Activated naive CD8-positive, alpha-beta T cell treated with anti-CD3 and anti-CD28 coated beads, Interleukin-2, amount 50 U/mL, for 24 hours (primary cell): ENCODE results near the gene MMP24.
"Not testable (repeated sequence)": the region's sequence is repeated elsewhere in the genome, so short reads cannot be mapped to it uniquely, and the experiment has no call there.

Source experiments
- ATAC-seq: fragments of 150-1000 bp; cut with Tn5 transposase; one replicate; pipeline ENCODE4 v1.10.0; 2021
- DNase-seq: peaks from one replicate; pipeline ENCODE4 v3.0.0; 2021
- H3K27ac Mint-ChIP-seq: one replicate; pipeline ENCODE4 v1.8.0; 2021; ENCODE audit warnings: mild to moderate bottlenecking, mixed read lengths
- H3K27me3 Mint-ChIP-seq: one replicate; pipeline ENCODE4 v1.8.0; 2021; ENCODE audit warnings: mixed read lengths
- H3K36me3 Mint-ChIP-seq: one replicate; pipeline ENCODE4 v1.8.0; 2021; ENCODE audit warnings: low read depth, mixed read lengths
- H3K4me1 Mint-ChIP-seq: one replicate; pipeline ENCODE4 v1.8.0; 2021; ENCODE audit warnings: mixed read lengths
- H3K4me3 Mint-ChIP-seq: one replicate; pipeline ENCODE4 v1.8.0; 2021; ENCODE audit warnings: mild to moderate bottlenecking, moderate library complexity, mixed read lengths
- H3K9me3 Mint-ChIP-seq: one replicate; pipeline ENCODE4 v1.8.0; 2021; ENCODE audit warnings: mixed read lengths

Gene MMP24

DNA sequence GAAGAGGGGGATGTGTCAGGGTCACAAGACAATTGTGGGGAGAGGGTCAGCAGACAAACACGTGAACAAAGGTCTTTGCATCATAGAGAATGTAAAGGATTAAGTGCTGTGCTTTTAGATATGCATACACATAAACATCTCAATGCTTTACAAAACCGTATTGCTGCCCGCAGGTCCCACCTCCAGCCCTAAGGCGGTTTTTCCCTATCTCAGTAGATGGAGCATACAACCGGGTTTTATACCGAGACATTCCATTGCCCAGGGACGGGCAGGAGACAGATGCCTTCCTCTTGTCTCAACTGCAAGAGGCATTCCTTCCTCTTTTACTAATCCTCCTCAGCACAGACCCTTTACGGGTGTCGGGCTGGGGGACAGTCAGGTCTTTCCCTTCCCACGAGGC lies 35.8 kb downstream of the MMP24 start:
- not testable (repeated sequence) for H3K36me3 Mint-ChIP-seq, H3K9me3 Mint-ChIP-seq, H3K27me3 Mint-ChIP-seq, DNase-seq, H3K4me1 Mint-ChIP-seq, ATAC-seq, H3K27ac Mint-ChIP-seq, H3K4me3 Mint-ChIP-seq

DNA sequence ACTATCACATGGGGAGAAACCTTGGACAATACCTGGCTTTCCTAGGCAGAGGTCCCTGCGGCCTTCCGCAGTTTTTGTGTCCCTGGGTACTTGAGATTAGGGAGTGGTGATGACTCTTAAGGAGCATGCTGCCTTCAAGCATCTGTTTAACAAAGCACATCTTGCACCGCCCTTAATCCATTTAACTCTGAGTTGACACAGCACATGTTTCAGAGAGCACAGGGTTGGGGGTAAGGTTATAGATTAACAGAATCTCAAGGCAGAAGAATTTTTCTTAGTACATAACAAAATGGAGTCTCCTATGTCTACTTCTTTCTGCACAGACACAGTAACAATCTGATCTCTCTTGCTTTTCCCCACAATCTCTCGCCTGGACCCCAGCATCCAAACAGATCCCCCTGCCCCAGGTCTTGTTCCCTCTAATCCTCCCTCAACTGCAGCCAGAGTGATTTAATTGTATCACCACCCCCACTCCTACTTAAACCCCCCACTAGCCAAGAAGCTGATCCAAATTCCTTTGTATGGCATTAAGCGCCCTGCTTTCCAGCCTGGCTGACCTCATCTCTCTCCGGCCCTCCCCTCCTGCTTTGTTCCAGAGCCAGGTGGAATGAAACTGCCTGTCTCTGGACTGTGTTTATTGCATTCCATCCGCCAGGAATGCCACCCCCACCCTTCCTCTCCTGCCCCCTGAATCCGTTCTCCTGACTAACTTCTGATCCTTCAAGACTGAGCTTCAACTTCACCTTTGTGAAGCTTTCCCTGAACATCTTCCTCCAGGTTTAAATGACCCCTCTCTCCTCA lies 36.4 kb downstream of the MMP24 start:
- H3K4me1 Mint-ChIP-seq, H3K27me3 Mint-ChIP-seq, H3K27ac Mint-ChIP-seq, H3K9me3 Mint-ChIP-seq, H3K36me3 Mint-ChIP-seq, H3K4me3 Mint-ChIP-seq, ATAC-seq, DNase-seq: not testable (repeated sequence)

DNA sequence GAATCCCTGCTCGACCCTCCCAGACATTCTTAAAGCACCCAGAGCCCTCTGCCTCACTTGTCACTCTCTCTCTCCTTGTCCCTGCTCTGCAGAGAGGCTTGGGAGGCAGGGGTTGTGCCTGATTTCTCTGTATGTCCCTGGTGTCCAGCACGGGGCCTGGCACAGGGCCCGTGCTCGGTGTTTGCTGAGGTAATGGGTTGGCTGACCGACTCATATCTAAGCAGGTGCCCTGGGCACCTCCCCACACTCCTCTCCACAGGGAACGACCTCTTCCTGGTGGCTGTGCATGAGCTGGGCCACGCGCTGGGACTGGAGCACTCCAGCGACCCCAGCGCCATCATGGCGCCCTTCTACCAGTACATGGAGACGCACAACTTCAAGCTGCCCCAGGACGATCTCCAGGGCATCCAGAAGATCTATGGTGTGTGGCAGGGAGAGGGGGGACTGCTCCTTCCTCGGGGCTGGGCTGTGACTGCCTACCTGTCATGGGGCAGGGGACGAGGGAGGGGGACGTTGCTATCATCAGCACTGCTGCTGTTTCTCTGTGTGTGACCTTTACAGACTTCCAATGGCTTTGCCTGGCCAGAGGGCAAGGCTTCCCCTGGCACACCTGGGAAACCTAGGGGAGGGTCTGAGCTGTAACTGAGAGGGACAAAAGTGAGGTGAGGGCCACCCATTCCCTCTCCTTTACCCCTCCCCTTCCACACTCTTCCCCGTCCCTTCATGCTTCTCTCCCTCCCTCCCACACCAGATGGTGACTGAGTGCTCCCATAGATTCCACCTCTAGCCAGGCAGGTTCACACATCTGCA lies 37.2 kb downstream of the MMP24 start:
- no peaks in the 10 kb centered on the region for H3K4me1 Mint-ChIP-seq
- no peaks in the 10 kb centered on the region for H3K9me3 Mint-ChIP-seq
- H3K4me3 Mint-ChIP-seq, result no peak overlapping the region
- H3K36me3 Mint-ChIP-seq, result no peaks in the 10 kb centered on the region
- H3K27ac Mint-ChIP-seq, result no peak overlapping the region
- ATAC-seq (no peak), DNase-seq (no peak)
- H3K27me3 Mint-ChIP-seq, result no peaks in the 10 kb centered on the region

DNA sequence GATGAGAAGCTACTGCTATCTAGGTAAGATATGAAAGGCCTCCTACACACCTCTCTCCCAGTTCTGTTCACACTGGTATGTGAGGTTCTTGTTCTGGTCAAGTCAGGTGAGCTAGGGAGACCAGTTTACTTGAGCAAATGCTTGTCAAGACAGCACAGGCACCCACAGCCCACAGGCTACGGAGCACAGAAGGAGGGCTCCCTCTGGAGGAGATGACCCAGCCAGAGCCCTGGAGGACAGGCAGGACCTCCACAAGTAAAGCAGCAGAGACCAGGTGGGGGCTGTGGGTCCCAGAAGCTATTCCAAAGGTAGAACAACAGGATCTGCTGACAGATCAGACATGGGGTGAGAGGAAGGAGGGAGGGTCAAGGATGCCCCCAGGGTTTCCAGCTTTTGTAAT lies 38.3 kb downstream of the MMP24 start:
- Mint-ChIP-seq H3K4me3 (no peak overlapping the region), H3K4me1 (no peaks in the 10 kb centered on the region), H3K27me3 (no peaks in the 10 kb centered on the region), H3K36me3 (peaks cover 2% of the 10 kb centered on the region), H3K9me3 (no peaks in the 10 kb centered on the region), H3K27ac (no peak overlapping the region)
- ATAC-seq (no peak), DNase-seq (no peak)

DNA sequence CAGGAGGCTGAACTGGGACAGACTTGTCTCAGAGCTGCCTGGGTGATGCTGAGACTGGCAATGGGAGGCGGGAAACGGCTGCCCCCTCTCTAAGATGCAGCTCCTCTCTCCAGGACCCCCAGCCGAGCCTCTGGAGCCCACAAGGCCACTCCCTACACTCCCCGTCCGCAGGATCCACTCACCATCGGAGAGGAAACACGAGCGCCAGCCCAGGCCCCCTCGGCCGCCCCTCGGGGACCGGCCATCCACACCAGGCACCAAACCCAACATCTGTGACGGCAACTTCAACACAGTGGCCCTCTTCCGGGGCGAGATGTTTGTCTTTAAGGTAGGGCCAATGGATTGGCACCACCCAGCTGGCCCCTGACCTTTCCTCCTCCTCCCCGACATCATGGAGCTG lies 40.6 kb downstream of the MMP24 start:
- Mint-ChIP-seq H3K27me3 (no peaks in the 10 kb centered on the region), H3K9me3 (no peaks in the 10 kb centered on the region), H3K4me1 (no peaks in the 10 kb centered on the region), H3K36me3 (peaks cover 2% of the 10 kb centered on the region), H3K4me3 (no peak overlapping the region), H3K27ac (no peak overlapping the region)
- no peak for DNase-seq
- ATAC-seq, result no peak

DNA sequence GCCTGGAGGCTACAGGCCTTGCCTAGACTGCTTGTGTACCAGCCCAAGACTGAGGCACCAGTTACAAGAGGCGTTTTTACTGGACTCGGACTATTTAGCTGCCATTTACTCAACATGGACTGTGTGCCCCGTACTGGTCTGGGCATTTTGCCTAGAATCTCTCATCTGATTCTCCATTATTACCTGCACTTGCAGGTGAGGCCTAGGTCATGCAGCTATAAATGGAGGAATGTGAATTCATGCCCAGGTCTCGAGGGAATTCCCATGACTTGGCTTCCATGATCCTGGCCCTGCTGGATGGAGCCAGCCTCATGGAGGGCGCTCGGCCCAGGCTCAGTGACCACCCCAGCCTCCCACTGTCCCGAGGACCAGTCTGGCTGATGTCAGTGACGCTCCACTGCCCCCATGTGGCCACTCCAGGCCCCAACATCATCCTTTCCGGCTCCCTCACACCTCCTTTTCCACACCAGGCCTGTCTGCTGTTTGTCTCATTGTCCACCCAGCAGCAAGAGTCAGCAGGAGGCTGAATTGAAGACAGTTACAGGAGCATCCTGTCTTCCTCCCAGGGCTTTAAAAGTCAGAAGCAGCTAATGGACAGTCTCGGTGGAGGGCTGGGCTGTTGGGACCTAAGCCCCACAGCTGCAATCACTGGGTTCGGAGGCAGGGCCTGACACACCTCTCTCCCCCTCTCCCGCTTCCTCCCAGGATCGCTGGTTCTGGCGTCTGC lies 42.7 kb downstream of the MMP24 start:
- Mint-ChIP-seq H3K4me1 (no peaks in the 10 kb centered on the region), H3K4me3 (no peak overlapping the region), H3K9me3 (no peaks in the 10 kb centered on the region), H3K27ac (no peak overlapping the region), H3K27me3 (no peaks in the 10 kb centered on the region), H3K36me3 (peaks cover 2% of the 10 kb centered on the region)
- DNase-seq (peak; percentile 66), ATAC-seq (peak; percentile 55)

DNA sequence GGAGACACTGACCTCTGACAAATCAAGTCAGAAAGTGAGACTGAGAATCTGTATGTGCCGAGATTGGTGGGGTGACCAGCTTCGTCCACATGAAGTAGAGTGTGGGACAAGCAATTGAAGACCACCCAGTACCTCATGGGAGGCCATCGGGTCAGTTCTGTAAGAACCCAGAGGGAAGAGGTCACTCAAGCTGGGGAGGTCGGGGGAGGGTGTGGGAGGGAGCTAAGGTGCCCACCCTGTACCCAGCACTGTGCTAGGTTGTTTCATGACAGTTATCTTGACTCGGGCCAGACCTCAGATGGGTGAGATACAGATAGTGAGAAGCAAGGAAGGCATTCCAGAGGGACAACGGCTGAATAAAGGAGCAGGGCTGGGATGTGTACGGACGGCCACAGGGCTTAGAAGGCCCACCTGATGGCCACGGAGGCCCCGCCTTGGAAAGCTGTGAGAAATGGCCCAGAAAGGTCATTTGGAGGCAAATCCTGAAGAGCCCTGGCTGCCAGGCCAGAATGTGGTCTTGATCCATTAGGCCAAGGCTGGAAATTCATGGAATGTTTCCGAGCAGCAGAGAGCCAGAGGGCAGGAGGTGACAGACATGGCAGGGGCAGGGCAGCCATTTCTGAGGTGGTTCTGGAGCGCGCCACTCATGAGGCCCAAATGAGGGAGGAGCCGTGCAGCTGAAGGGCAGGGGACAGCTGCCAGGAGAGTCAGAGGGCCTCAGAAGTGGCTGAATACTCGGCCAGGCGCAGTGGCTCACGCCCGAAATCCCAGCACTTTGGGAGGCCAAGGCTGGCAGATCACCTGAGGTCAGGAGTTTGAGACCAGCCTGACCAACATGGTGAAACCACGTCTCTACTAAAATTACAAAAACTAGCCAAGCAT lies 43.8 kb downstream of the MMP24 start:
- no peak for ATAC-seq
- peaks cover 2% of the 10 kb centered on the region for H3K36me3 Mint-ChIP-seq
- no peaks in the 10 kb centered on the region for H3K9me3 Mint-ChIP-seq
- H3K27ac Mint-ChIP-seq, result no peak overlapping the region
- DNase-seq, result no peak
- no peak overlapping the region for H3K4me3 Mint-ChIP-seq
- no peaks in the 10 kb centered on the region for H3K4me1 Mint-ChIP-seq
- H3K27me3 Mint-ChIP-seq, result no peaks in the 10 kb centered on the region

DNA sequence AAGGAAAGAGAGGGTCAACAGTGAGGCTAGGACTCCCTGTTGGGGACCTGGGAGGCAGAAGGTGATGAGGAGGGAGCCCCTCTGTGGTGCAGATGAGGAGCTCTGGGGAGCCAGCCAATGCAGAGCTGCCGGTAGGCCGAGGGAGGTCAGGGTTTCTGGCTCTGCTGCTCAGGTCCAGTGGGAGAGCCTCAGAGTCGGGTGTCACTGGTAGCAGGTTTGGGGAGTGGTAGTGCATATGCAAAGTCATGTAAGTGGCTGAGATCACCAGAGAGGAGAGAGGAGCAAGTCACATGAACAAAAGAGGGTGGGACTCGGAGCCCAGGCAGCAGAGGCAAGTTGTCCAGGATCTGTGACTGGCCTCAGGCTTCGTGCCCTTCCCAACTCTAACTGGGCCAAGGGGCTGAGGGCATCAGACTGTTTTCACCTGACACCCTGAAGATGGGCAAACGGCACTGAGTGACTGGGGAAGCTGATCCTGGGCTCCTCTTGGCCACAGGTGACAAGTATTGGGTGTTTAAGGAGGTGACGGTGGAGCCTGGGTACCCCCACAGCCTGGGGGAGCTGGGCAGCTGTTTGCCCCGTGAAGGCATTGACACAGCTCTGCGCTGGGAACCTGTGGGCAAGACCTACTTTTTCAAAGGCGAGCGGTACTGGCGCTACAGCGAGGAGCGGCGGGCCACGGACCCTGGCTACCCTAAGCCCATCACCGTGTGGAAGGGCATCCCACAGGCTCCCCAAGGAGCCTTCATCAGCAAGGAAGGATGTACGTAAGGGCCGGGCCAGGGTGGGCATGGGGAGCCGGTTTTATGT lies 44.8 kb downstream of the MMP24 start:
- no peak overlapping the region for H3K4me3 Mint-ChIP-seq
- H3K27ac Mint-ChIP-seq, result no peak overlapping the region
- H3K27me3 Mint-ChIP-seq, result no peaks in the 10 kb centered on the region
- no peak for DNase-seq
- no peaks in the 10 kb centered on the region for H3K9me3 Mint-ChIP-seq
- no peak for ATAC-seq
- peaks cover 2% of the 10 kb centered on the region for H3K36me3 Mint-ChIP-seq
- no peaks in the 10 kb centered on the region for H3K4me1 Mint-ChIP-seq

DNA sequence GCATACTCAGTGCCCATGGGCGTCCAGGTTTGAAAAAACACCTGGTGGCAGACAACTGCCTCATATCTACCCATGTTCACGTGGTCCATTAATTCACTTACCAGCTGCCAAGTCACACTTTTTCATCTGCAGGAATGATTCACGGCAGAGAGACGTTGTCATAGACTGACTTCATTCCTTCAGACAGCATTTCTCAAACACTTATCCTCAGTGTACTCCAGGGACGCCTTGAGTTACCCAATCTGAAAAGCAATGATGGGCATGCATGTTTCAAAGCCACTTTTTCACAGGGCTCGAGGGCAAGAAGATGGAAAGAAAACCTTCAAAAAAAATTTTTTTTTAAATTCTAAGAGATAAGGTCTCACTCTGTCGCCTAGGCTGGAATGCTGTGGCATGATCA lies 45.4 kb downstream of the MMP24 start:
- DNase-seq, result no peak
- H3K9me3 Mint-ChIP-seq, result no peaks in the 10 kb centered on the region
- H3K36me3 Mint-ChIP-seq, result peaks cover 2% of the 10 kb centered on the region
- H3K4me3 Mint-ChIP-seq, result no peak overlapping the region
- H3K4me1 Mint-ChIP-seq, result peaks cover 3% of the 10 kb centered on the region
- no peaks in the 10 kb centered on the region for H3K27me3 Mint-ChIP-seq
- H3K27ac Mint-ChIP-seq, result no peak overlapping the region
- ATAC-seq, result no peak

DNA sequence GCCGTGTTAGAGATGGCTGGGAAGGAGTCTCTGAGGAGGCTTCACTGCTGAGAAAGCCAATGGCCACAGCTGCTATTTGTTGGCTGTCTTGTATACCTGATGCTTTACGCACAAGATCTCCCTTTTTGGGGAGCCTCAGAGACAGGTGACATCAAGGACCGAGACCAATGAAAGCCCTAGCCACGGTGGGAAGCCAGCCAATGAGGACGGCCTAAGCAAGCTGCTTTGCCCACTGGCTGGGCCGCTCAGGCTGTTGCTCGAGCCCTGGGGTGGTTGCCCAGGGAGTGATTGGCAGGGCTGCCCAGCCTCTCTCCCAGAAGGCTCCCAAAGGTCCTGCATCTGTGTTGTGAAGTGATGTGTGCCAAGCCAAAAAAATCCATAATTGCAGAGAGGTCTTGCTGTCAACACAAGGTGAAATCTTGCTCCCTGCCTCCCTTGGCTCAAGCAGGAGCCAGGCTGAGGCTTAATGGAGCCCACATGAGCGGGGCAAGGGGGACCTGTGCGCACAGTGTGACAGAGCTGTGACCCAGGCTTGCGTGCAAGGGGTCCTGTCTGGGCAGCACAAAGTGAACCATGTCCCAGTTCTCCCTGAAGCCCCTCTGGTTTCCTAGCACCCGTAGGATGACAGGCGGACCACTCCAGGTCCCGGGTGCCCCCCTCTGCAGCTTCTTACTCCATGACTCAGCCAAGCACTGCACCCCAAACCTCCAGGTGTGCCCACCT lies 47.1 kb downstream of the MMP24 start:
- no peak overlapping the region for H3K27ac Mint-ChIP-seq
- no peaks in the 10 kb centered on the region for H3K27me3 Mint-ChIP-seq
- H3K36me3 Mint-ChIP-seq, result peaks cover 12% of the 10 kb centered on the region
- ATAC-seq (no peak), DNase-seq (no peak)
- no peaks in the 10 kb centered on the region for H3K9me3 Mint-ChIP-seq
- peaks cover 14% of the 10 kb centered on the region for H3K4me1 Mint-ChIP-seq
- no peak overlapping the region for H3K4me3 Mint-ChIP-seq

DNA sequence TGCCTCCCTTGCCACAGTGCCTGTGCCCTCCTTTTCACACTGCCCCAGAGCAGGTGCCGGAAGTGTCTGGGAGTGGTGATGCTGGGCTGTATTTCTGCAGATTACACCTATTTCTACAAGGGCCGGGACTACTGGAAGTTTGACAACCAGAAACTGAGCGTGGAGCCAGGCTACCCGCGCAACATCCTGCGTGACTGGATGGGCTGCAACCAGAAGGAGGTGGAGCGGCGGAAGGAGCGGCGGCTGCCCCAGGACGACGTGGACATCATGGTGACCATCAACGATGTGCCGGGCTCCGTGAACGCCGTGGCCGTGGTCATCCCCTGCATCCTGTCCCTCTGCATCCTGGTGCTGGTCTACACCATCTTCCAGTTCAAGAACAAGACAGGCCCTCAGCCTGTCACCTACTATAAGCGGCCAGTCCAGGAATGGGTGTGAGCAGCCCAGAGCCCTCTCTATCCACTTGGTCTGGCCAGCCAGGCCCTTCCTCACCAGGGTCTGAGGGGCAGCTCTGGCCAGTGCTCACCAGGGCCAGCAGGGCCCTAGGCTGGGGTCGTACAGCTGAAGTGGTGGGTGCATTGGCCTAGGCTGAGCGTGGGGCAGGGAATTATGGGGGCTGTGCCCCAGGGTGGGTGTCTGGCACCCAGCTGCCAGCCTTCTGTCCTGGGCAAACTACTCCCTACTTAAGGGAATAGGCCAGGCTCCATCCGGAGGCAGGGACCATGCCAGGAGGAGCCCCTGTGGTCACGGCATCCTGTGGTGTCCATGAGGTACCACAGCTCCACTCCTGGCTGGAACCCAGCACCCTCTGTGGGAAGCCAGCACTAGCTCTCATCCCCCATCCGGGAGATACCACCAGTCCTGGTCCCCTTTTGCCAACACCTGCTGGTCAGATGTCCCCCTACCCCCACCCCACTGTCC lies 47.9 kb downstream of the MMP24 start:
- H3K27ac Mint-ChIP-seq, result no peak overlapping the region
- DNase-seq (no peak), ATAC-seq (no peak)
- H3K4me1 Mint-ChIP-seq, result peaks cover 14% of the 10 kb centered on the region
- H3K9me3 Mint-ChIP-seq, result no peaks in the 10 kb centered on the region
- peaks cover 18% of the 10 kb centered on the region for H3K36me3 Mint-ChIP-seq
- H3K27me3 Mint-ChIP-seq, result no peaks in the 10 kb centered on the region
- no peak overlapping the region for H3K4me3 Mint-ChIP-seq

DNA sequence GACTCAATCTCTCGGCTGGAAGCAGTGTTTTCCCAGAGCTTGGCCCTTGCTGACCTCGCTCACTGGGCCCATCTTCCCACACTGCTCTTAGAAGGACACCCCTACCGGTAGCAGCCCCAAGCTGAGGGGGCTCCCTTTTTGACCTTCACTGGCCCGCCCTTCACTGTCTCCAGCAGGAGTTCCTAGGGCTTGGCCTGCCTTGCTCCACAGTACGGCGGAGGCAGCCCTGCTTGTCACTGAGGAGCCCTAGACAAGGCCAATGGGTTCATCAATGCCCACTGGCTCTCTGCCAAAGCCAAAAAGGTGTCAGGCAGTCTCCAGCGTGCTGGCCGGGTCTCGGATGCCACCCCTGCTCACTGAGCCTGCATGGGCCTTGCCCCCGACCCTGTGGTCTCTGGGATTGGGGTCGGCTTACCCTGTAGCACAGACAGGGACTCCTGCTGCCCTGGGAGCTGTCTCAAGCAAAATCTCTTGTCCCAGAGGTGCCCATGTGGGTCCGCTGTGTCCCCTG lies 49.3 kb downstream of the MMP24 start:
- Mint-ChIP-seq H3K4me3 (no peak overlapping the region), H3K4me1 (peaks cover 18% of the 10 kb centered on the region)

More for the DNA sequence above, 49.3 kb downstream of the MMP24 start:
- H3K36me3 Mint-ChIP-seq, result peaks cover 28% of the 10 kb centered on the region
- ATAC-seq (no peak), DNase-seq (no peak)
- H3K9me3 Mint-ChIP-seq, result no peaks in the 10 kb centered on the region
- peak overlapping the region; percentile 59 for H3K27ac Mint-ChIP-seq
- no peaks in the 10 kb centered on the region for H3K27me3 Mint-ChIP-seq
